Measurements from ENCODE around the gene ATOH8.
"Not testable (repeated sequence)": the region's sequence is repeated elsewhere in the genome, so short reads cannot be mapped to it uniquely, and the experiment has no call there.

Gene ATOH8

GRCh38 chr2:85819811-85820510 is 66.2 kb downstream of the ATOH8 start:
- FAIRE-seq = no peak
- TF ChIP-seq CTCF (IDR thresholded peaks at IDR 0.05; ENCODE audit: insufficient read depth, missing control alignments) = no peak
- no peak for DNase-seq (ENCODE audit: insufficient read length, low spot score)

GRCh38 chr2:85822766-85823165 is 69.0 kb downstream of the ATOH8 start:
- TF ChIP-seq CTCF (IDR thresholded peaks at IDR 0.05; ENCODE audit: insufficient read depth, missing control alignments) = no peak
- DNase-seq (ENCODE audit: insufficient read length, low spot score) = no peak
- FAIRE-seq = no peak

GRCh38 chr2:85823951-85824350 is 70.2 kb downstream of the ATOH8 start:
- no peak for FAIRE-seq
- DNase-seq (ENCODE audit: insufficient read length, low spot score) = no peak
- TF ChIP-seq CTCF (IDR thresholded peaks at IDR 0.05; ENCODE audit: insufficient read depth, missing control alignments) = no peak

- peak; percentile 72 for TF ChIP-seq CTCF (IDR thresholded peaks at IDR 0.05; ENCODE audit: insufficient read depth, missing control alignments)
- DNase-seq (ENCODE audit: insufficient read length, low spot score) (peak; percentile 60), FAIRE-seq (no peak)
Measured at GRCh38 chr2:85826990-85827878, 73.4 kb downstream of the ATOH8 start.

- no peak for FAIRE-seq
- TF ChIP-seq CTCF (IDR thresholded peaks at IDR 0.05; ENCODE audit: insufficient read depth, missing control alignments) = no peak
- no peak for DNase-seq (ENCODE audit: insufficient read length, low spot score)
Measured at GRCh38 chr2:85827879-85828569, 74.2 kb downstream of the ATOH8 start.

- TF ChIP-seq CTCF (IDR thresholded peaks at IDR 0.05; ENCODE audit: insufficient read depth, missing control alignments) = no peak
- no peak for DNase-seq (ENCODE audit: insufficient read length, low spot score)
- no peak for FAIRE-seq
Measured at GRCh38 chr2:85828725-85829124, 74.9 kb downstream of the ATOH8 start.

- not testable (repeated sequence) for DNase-seq (ENCODE audit: insufficient read length, low spot score); FAIRE-seq
Measured at GRCh38 chr2:85829394-85829793, 75.6 kb downstream of the ATOH8 start.
